Activated CD4-positive, alpha-beta memory T cell treated with anti-CD3 and anti-CD28 coated beads, Interleukin-2, amount 10 ng/mL, durations not matched to agents 7 days and 5 days (primary cell): ENCODE data around the gene CLC. TPM values are rescaled to one million over a fixed set of nuclear protein-coding genes. Genes with fewer than 3 reads are reported as not detected.

ENCODE experiments used
- CTCF ChIA-PET: fragments of 350-600 bp; sonication (Branson Sonifier 250); formaldehyde crosslinking; loops from one replicate; lab custom pipeline; 2021; ENCODE audit warnings: antibody characterized with exemption, inconsistent platforms; lab: Charles Lee
- POLR2A ChIA-PET: fragments of 350-600 bp; sonication (Branson Sonifier 250); formaldehyde crosslinking; loops from one replicate; lab custom pipeline; 2021; ENCODE audit warnings: antibody characterized with exemption; lab: Charles Lee
- DNase-seq: peaks from one replicate; pipeline ENCODE4 v3.0.0-alpha.2; 2020
- H3K27ac Mint-ChIP-seq: one replicate; pipeline ENCODE4 v1.8.0; 2021; ENCODE audit warnings: mild to moderate bottlenecking, mixed read lengths
- H3K27me3 Mint-ChIP-seq: one replicate; pipeline ENCODE4 v1.8.0; 2021; ENCODE audit warnings: mixed read lengths
- H3K36me3 Mint-ChIP-seq: one replicate; pipeline ENCODE4 v1.8.0; 2021; ENCODE audit warnings: low read depth, mixed read lengths
- H3K4me1 Mint-ChIP-seq: one replicate; pipeline ENCODE4 v1.8.0; 2021; ENCODE audit warnings: mixed read lengths
- H3K4me3 Mint-ChIP-seq: one replicate; pipeline ENCODE4 v1.8.0; 2021; ENCODE audit warnings: mild to moderate bottlenecking, mixed read lengths
- H3K9me3 Mint-ChIP-seq: one replicate; pipeline ENCODE4 v1.8.0; 2021; ENCODE audit warnings: mixed read lengths
- total RNA-seq, 2 experiments: library from RNA; stranded (reverse); gene quantifications; one replicate each; pipeline ENCODE4 v1.2.3, GENCODE V29; 2021

CLC gene
- total RNA-seq, 2 experiments from 2014 or later: 1.5 to 1.8 TPM

DNA sequence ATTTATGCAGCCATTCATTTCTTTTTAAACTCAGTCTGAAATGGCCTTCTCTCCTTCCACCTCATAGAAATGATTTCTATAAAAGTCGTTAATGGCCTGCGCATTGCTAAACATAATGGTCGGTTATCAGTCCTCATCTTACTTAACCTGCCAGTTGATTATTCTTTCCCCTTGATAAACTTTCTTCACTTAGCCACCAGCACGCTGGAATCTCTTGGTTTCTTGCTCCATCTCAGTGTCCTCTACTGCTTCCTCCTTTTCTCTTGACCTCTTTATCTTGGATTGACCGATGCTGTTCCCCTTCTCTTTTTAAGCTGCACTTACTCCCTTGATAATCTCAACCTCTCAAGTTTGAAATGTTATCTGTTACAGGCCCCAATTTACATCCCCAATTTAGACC, 12.2 kb upstream of the CLC start:
- Mint-ChIP-seq H3K27me3 (peaks cover 17% of the 10 kb centered on the region), H3K27ac (no peak overlapping the region), H3K4me3 (no peak overlapping the region), H3K9me3 (no peaks in the 10 kb centered on the region), H3K4me1 (no peaks in the 10 kb centered on the region), H3K36me3 (no peaks in the 10 kb centered on the region)
- POLR2A ChIA-PET: no interaction called here
- CTCF ChIA-PET: no interaction called here
- DNase-seq: no peak

- H3K4me3 Mint-ChIP-seq: no peak overlapping the region
- peaks cover 2% of the 10 kb centered on the region for H3K36me3 Mint-ChIP-seq
- POLR2A ChIA-PET: no interaction called here
- no peak for DNase-seq
- H3K27ac Mint-ChIP-seq: no peak overlapping the region
- peaks cover 20% of the 10 kb centered on the region for H3K27me3 Mint-ChIP-seq
- CTCF ChIA-PET: no interaction called here
- no peaks in the 10 kb centered on the region for H3K4me1 Mint-ChIP-seq
- H3K9me3 Mint-ChIP-seq: no peaks in the 10 kb centered on the region
These were observed 9.2 kb upstream of the CLC start for GRCh38 chr19:39746836-39747529.

- CTCF ChIA-PET: interaction anchor here (1.0 kb wide), 1 partner anchor 19 kb away, joined by 4 read pairs; no protein-coding TSS in a partner anchor
- DNase-seq: no peak
These were observed 7.8 kb upstream of the CLC start for GRCh38 chr19:39745643-39746042.

GRCh38 chr19:39740395-39740794, 2.6 kb upstream of the CLC start:
- Mint-ChIP-seq H3K9me3 (no peaks in the 10 kb centered on the region), H3K4me3 (peak overlapping the region; percentile 60), H3K36me3 (peaks cover 2% of the 10 kb centered on the region), H3K27me3 (peaks cover 10% of the 10 kb centered on the region), H3K27ac (peak overlapping the region; percentile 61), H3K4me1 (peaks cover 50% of the 10 kb centered on the region)
- no peak for DNase-seq
- CTCF ChIA-PET: interaction anchor here (0.6 to 1.3 kb wide), 2 partner anchors 52 to 810 kb away, joined by 3 read pairs; partner anchors contain the start of genes MRPS12 and SARS2
- POLR2A ChIA-PET: interaction anchor here (0.9 kb wide), 1 partner anchor 62 kb away, joined by 3 read pairs; no protein-coding TSS in a partner anchor

More at GRCh38 chr19:39745643-39746042, 7.8 kb upstream of the CLC start:
- H3K9me3 Mint-ChIP-seq: no peaks in the 10 kb centered on the region
- POLR2A ChIA-PET: no interaction called here
- H3K27me3 Mint-ChIP-seq: peaks cover 20% of the 10 kb centered on the region
- H3K36me3 Mint-ChIP-seq: peaks cover 2% of the 10 kb centered on the region
- H3K4me1 Mint-ChIP-seq: peaks cover 6% of the 10 kb centered on the region
- H3K27ac Mint-ChIP-seq: no peak overlapping the region
- H3K4me3 Mint-ChIP-seq: no peak overlapping the region

DNA sequence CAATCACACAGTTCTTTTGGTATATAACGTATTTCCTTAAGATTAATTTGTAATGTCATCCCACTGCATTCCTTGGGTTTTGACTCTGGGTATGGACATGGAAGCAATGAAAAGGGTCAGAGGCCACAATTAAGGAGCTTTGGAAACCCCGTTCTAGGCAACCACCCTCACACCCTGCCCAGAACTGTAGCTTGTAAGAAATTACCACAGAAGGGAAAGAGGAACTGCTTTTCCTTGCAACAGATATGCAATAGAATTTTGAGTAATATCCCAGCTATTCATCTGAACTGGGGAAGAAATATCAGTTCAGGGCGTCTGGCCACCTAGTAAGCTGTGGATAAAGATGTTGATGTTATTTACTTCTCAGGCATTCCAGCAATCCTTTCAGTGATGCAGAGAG, 985 bp upstream of the CLC start:
- POLR2A ChIA-PET: no interaction called here
- Mint-ChIP-seq H3K27me3 (peaks cover 8% of the 10 kb centered on the region), H3K4me1 (peaks cover 50% of the 10 kb centered on the region), H3K27ac (no peak overlapping the region), H3K4me3 (no peak overlapping the region), H3K36me3 (peaks cover 2% of the 10 kb centered on the region), H3K9me3 (no peaks in the 10 kb centered on the region)
- no peak for DNase-seq
- CTCF ChIA-PET: no interaction called here

DNA sequence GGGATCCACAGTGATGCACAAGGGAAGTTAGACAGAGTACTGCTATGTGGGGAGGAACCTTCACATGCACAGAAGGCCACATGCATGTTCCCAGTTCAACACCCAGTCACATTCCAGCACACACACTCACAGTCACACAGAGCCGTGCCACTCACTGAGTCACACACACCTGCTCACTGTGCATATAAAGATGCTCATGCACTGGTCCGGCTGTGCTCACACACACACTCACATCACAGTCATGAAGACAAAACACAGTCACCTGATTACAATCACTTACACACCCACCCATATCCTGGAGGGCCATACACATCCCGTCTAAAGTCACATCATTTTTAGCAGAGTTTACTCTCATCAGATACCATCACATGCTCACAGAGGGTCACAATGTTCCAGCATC, 478 bp downstream of the CLC start:
- no peaks in the 10 kb centered on the region for H3K27me3 Mint-ChIP-seq
- no peaks in the 10 kb centered on the region for H3K9me3 Mint-ChIP-seq
- POLR2A ChIA-PET: no interaction called here
- no peak for DNase-seq
- CTCF ChIA-PET: no interaction called here
- H3K4me1 Mint-ChIP-seq: peaks cover 50% of the 10 kb centered on the region
- no peaks in the 10 kb centered on the region for H3K36me3 Mint-ChIP-seq
- no peak overlapping the region for H3K4me3 Mint-ChIP-seq
- H3K27ac Mint-ChIP-seq: peak overlapping the region; percentile 55

DNA sequence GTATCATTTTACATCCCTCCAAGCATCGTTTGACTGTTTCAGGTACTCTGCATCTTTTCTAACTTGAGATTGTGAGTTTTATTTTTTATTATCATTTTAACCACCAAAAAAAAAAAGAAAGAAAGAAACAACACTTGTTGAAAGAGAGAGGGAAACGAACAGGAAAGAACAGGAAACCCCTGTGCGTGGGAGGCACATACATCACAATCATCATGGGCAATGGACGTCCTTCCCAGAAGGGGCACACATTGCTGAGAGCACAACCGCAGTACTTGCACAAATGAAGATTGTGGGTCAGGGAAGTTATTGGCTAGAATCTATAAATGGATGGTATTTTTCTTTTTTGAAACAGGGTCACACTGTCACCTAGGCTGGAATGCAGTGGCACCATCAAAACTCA, 1.7 kb downstream of the CLC start:
- H3K4me1 Mint-ChIP-seq: peaks cover 47% of the 10 kb centered on the region
- no peaks in the 10 kb centered on the region for H3K36me3 Mint-ChIP-seq
- H3K9me3 Mint-ChIP-seq: no peaks in the 10 kb centered on the region
- no peak overlapping the region for H3K27ac Mint-ChIP-seq
- no peak overlapping the region for H3K4me3 Mint-ChIP-seq
- H3K27me3 Mint-ChIP-seq: no peaks in the 10 kb centered on the region
- DNase-seq: no peak
- ChIA-PET POLR2A (no interaction called here), CTCF (no interaction called here)

- CTCF ChIA-PET: no interaction called here
- DNase-seq: no peak
- Mint-ChIP-seq H3K36me3 (no peaks in the 10 kb centered on the region), H3K4me3 (no peak overlapping the region), H3K9me3 (no peaks in the 10 kb centered on the region), H3K4me1 (peaks cover 45% of the 10 kb centered on the region), H3K27me3 (no peaks in the 10 kb centered on the region), H3K27ac (no peak overlapping the region)
- POLR2A ChIA-PET: no interaction called here
These were observed 2.1 kb downstream of the CLC start for GRCh38 chr19:39735688-39736087.

DNA sequence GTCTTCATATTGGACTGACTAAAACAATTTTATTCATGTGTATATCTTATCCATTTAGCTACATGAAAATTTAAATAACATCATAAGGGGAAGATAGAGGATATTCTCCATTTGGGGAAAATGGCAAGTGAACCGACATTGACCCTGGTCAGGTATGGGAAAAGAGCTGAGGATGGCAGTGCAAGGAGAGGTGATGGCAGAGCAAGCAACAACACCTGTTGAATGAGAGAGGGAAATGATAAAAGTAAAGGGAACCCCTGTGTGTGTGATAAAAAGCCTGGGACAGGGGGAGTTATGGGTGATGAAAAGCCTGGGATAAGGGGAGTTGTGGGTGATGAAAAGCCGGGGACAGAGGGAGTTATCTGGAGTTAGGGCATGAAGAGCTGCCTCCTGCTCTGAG, 4.0 kb downstream of the CLC start:
- Mint-ChIP-seq H3K36me3 (no peaks in the 10 kb centered on the region), H3K27me3 (peaks cover 1% of the 10 kb centered on the region), H3K4me1 (peaks cover 30% of the 10 kb centered on the region), H3K27ac (no peak overlapping the region), H3K9me3 (no peaks in the 10 kb centered on the region), H3K4me3 (no peak overlapping the region)
- CTCF ChIA-PET: no interaction called here
- POLR2A ChIA-PET: no interaction called here
- DNase-seq: no peak

GRCh38 chr19:39731685-39732084, 6.1 kb downstream of the CLC start:
- Mint-ChIP-seq H3K27me3 (peaks cover 7% of the 10 kb centered on the region), H3K4me1 (peaks cover 10% of the 10 kb centered on the region), H3K9me3 (no peaks in the 10 kb centered on the region), H3K4me3 (no peak overlapping the region), H3K36me3 (no peaks in the 10 kb centered on the region), H3K27ac (no peak overlapping the region)
- ChIA-PET CTCF (no interaction called here), POLR2A (no interaction called here)
- DNase-seq: no peak

DNA sequence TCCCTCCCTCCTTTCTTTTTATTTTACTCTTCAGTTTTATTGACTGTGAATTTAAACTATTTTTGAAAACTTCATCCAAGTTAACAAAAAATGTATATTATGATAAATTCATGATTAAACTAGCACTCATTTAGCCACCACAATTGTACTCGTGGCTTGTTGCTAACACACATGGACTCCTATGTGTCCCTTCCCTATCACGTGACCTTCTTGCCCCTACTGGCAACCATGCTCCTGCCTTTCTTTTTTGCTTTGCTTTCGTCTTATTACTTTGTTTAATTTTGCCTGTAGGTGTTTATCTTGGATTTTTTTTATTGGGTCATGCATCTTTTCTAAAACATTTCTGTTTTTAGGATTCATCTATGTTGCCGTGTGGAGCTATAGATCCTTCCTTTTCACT, 8.2 kb downstream of the CLC start:
- POLR2A ChIA-PET: no interaction called here
- no peak for DNase-seq
- H3K4me3 Mint-ChIP-seq: no peak overlapping the region
- CTCF ChIA-PET: no interaction called here
- H3K27me3 Mint-ChIP-seq: peaks cover 15% of the 10 kb centered on the region
- H3K4me1 Mint-ChIP-seq: no peaks in the 10 kb centered on the region
- no peak overlapping the region for H3K27ac Mint-ChIP-seq
- H3K9me3 Mint-ChIP-seq: no peaks in the 10 kb centered on the region
- H3K36me3 Mint-ChIP-seq: no peaks in the 10 kb centered on the region

- POLR2A ChIA-PET: no interaction called here
- Mint-ChIP-seq H3K27me3 (peaks cover 28% of the 10 kb centered on the region), H3K9me3 (no peaks in the 10 kb centered on the region), H3K4me1 (no peaks in the 10 kb centered on the region), H3K4me3 (no peak overlapping the region), H3K27ac (no peak overlapping the region), H3K36me3 (no peaks in the 10 kb centered on the region)
- CTCF ChIA-PET: interaction anchor here (0.6 kb wide), 1 partner anchor 200 kb away, joined by 4 read pairs; no protein-coding TSS in a partner anchor
- DNase-seq: no peak
These were observed 9.8 kb downstream of the CLC start for GRCh38 chr19:39728040-39728439.

- DNase-seq: no peak
- Mint-ChIP-seq H3K36me3 (no peaks in the 10 kb centered on the region), H3K9me3 (no peaks in the 10 kb centered on the region), H3K27ac (no peak overlapping the region), H3K4me1 (no peaks in the 10 kb centered on the region), H3K4me3 (no peak overlapping the region), H3K27me3 (peaks cover 35% of the 10 kb centered on the region)
- ChIA-PET POLR2A (no interaction called here), CTCF (no interaction called here)
These were observed 10.6 kb downstream of the CLC start for GRCh38 chr19:39727070-39727800.
